ENCODE measurements around the gene CX3CR1. TPM values are rescaled to one million over a fixed set of nuclear protein-coding genes. Genes with fewer than 3 reads are reported as not detected.

The CX3CR1 gene
- total and polyA plus RNA-seq, 2 of the 4 experiments (the other 2 are of a cell fraction) = not detected

DNA sequence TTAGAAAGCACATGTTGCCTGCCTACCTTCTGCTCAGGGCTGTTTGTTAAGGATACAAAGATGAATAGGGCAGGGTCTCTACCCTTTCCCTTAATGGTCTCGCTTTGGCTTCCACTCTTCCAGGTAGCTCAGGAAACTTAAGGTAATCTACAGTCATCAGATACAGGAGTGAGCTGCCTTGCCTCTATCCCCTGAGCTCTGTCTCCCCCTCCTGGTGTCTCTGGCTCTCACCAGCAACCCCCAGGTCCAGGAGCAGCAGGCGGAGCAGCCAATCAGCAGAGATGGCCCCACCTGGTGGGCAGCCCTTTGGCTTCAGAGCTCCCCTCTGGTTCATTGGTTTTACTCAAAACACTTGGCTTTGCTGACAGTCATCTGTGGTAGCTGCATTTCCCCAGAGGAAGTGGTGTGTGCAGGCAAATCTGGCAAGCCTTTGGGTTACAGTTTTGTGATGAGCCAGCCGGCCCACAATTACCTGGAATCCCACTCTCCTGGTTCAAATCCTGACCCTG, 8.5 kb upstream of the CX3CR1 start:
- Histone ChIP-seq H2AFZ (replicated peaks; ENCODE audit: low read length, poor library complexity) (peak overlapping the region; percentile 46), H3K79me1 (ENCODE audit: low read depth in 1 of 2, low read length in 2 of 2) (no peaks in the 10 kb centered on the region), H3K4me3 (ENCODE audit: insufficient read depth, low read depth, low read length) (no peak overlapping the region), H2AK9ac (replicated peaks; ENCODE audit: low read depth, low read length, poor library complexity) (peak overlapping the region; percentile 73), H4K91ac (ENCODE audit: insufficient read depth, low read depth, low read length) (no peak overlapping the region), H2BK20ac (ENCODE audit: low read depth, low read length) (no peak overlapping the region), H4K5ac (ENCODE audit: low read depth, low read length) (no peak overlapping the region), H3K14ac (replicated peaks; ENCODE audit: low read depth, low read length) (no peak overlapping the region), H3K36me3 (ENCODE audit: control insufficient read depth, insufficient read depth, low read length) (no peaks in the 10 kb centered on the region), H4K20me1 (ENCODE audit: insufficient read depth, low read length) (no peaks in the 10 kb centered on the region; the same call in 1 of the 2 replicates), H3K27ac (ENCODE audit: insufficient read depth, low read length) (no peak overlapping the region), H3K9me1 (ENCODE audit: insufficient read depth, low read length) (no peaks in the 10 kb centered on the region), H4K8ac (ENCODE audit: low read depth in 2 of 2, low read length in 2 of 2) (no peak overlapping the region), H3K4me1 (ENCODE audit: control insufficient read depth, insufficient read depth, low read length) (no peaks in the 10 kb centered on the region), H3K27me3 (ENCODE audit: control insufficient read depth, insufficient read depth, low read length) (no peaks in the 10 kb centered on the region), H3K4ac (ENCODE audit: low read depth, low read length) (no peak overlapping the region), H2BK15ac (ENCODE audit: low read depth, low read length) (no peak overlapping the region), H3K4me2 (ENCODE audit: low read depth, low read length) (no peak overlapping the region), H3K23ac (ENCODE audit: low read depth, low read length) (no peak overlapping the region), H2BK120ac (ENCODE audit: low read depth, low read length) (no peak overlapping the region), H2AK5ac (ENCODE audit: low read depth, low read length) (peak overlapping the region; percentile 26; the same call in 1 of the 2 replicates), H3K18ac (ENCODE audit: low read depth, low read length) (no peak overlapping the region), H3K9ac (ENCODE audit: low read depth, low read length) (no peak overlapping the region), H3K56ac (ENCODE audit: extremely low read depth, insufficient read depth, low read length) (no peak overlapping the region), H2BK5ac (ENCODE audit: low read depth, low read length, poor library complexity, severe bottlenecking) (no peak overlapping the region), H3K9me3 (ENCODE audit: control insufficient read depth, insufficient read depth, low read length) (no peaks in the 10 kb centered on the region)
- peak; percentile 68 for DNase-seq
- dilution Hi-C loops (cut with HindIII; ENCODE audit: low sequenced_read_pairs, unreplicated experiment) = no loop called here
- WGBS, 2 experiments (ENCODE audit: extremely low coverage in 2 of 2, insufficient read length in 1 of 2) = no CpG with 5 or more reads among the region's 3 CpGs
- in situ Hi-C loops (cut with MboI; ENCODE audit: low sequenced_read_pairs) = loop anchor here (5.0 kb wide), 1 partner anchor 161 kb away; no protein-coding TSS in a partner anchor
- peak; percentile 93 for ATAC-seq (ENCODE audit: low read depth)
- intact Hi-C loops (cut with micrococcal nuclease) = loop anchor here (1.0 kb wide), 5 partner anchors 80 to 187 kb away; partner anchors contain the start of genes GORASP1 and TTC21A
- POLR2A ChIA-PET (ENCODE audit: unreplicated experiment) = no interaction called here
- no TSS peak for BruUV-seq (replicated peaks)
- CTCF ChIA-PET = interaction anchor here (0.6 to 2.8 kb wide), 27 partner anchors 10 to 362 kb away, joined by 3 to 39 read pairs (median 4); partner anchors contain the start of genes CX3CR1 and XIRP1
- TF ChIP-seq, protein P1, sequence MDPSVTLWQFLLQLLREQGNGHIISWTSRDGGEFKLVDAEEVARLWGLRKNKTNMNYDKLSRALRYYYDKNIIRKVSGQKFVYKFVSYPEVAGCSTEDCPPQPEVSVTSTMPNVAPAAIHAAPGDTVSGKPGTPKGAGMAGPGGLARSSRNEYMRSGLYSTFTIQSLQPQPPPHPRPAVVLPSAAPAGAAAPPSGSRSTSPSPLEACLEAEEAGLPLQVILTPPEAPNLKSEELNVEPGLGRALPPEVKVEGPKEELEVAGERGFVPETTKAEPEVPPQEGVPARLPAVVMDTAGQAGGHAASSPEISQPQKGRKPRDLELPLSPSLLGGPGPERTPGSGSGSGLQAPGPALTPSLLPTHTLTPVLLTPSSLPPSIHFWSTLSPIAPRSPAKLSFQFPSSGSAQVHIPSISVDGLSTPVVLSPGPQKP (IDR thresholded peaks at IDR 0.05; ENCODE audit: borderline replicate concordance, low read depth, low read length) = no peak
- TF ChIP-seq MAFK (IDR thresholded peaks at IDR 0.05; ENCODE audit: low read depth, low read length) = no peak
- peak; percentile 99 for TF ChIP-seq RAD21 (IDR thresholded peaks at IDR 0.05; ENCODE audit: low read length)
- TF ChIP-seq SMC3 (IDR thresholded peaks at IDR 0.05; ENCODE audit: low read depth, low read length) = peak; percentile 84
- peak; percentile 47; the same call in 1 of the 2 replicates for TF ChIP-seq POLR2A (IDR thresholded peaks at IDR 0.05; ENCODE audit: low read depth, low read length)
- TF ChIP-seq, protein P2, sequence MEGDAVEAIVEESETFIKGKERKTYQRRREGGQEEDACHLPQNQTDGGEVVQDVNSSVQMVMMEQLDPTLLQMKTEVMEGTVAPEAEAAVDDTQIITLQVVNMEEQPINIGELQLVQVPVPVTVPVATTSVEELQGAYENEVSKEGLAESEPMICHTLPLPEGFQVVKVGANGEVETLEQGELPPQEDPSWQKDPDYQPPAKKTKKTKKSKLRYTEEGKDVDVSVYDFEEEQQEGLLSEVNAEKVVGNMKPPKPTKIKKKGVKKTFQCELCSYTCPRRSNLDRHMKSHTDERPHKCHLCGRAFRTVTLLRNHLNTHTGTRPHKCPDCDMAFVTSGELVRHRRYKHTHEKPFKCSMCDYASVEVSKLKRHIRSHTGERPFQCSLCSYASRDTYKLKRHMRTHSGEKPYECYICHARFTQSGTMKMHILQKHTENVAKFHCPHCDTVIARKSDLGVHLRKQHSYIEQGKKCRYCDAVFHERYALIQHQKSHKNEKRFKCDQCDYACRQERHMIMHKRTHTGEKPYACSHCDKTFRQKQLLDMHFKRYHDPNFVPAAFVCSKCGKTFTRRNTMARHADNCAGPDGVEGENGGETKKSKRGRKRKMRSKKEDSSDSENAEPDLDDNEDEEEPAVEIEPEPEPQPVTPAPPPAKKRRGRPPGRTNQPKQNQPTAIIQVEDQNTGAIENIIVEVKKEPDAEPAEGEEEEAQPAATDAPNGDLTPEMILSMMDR (conservative IDR thresholded peaks at IDR 0.05; ENCODE audit: low read depth, low read length) = peak; percentile 95
